Esophagus squamous epithelium (tissue), 4 donors: ENCODE data around the gene NLGN4X.

Experiments used
- CTCF ChIP-seq, 6 experiments: fragments of 450-650 bp in 4 of 6; fragments of 200-600 bp in 2 of 6; sonication (generic) in 2 of 6; IDR thresholded peaks; one replicate each; pipeline ENCODE4 v1.5.1; 2016 to 2019; ENCODE audit warnings: antibody characterized with exemption in 6 of 6, mild to moderate bottlenecking in 4 of 6, moderate library complexity in 4 of 6
- POLR2A ChIP-seq, 4 donors: fragments of 450-650 bp; IDR thresholded peaks; one replicate each; pipeline ENCODE4 v1.6.1; 2017; ENCODE audit warnings: antibody characterized with exemption in 4 of 4, mild to moderate bottlenecking in 4 of 4, moderate library complexity in 3 of 4

GRCh38 chrX:6131287-6131686 lies 97.4 kb downstream of the NLGN4X start:
- TF ChIP-seq CTCF (IDR thresholded peaks at IDR 0.05) = no peak
- TF ChIP-seq POLR2A (IDR thresholded peaks at IDR 0.05) = no peak
